NB4 (cell line): ENCODE results near the gene ITPK1.

Experiments used
- CTCF ChIP-seq: IDR thresholded peaks from one replicate; pipeline ENCODE4 v1.5.1; 2012; ENCODE audit warnings: low read depth, low read length
- POLR2A ChIP-seq: IDR thresholded peaks from 2 replicates; pipeline ENCODE4 v1.6.1; 2011; ENCODE audit warnings: mild to moderate bottlenecking; ENCODE audit not compliant: insufficient read length; ENCODE audit errors: extremely low read depth

DNA sequence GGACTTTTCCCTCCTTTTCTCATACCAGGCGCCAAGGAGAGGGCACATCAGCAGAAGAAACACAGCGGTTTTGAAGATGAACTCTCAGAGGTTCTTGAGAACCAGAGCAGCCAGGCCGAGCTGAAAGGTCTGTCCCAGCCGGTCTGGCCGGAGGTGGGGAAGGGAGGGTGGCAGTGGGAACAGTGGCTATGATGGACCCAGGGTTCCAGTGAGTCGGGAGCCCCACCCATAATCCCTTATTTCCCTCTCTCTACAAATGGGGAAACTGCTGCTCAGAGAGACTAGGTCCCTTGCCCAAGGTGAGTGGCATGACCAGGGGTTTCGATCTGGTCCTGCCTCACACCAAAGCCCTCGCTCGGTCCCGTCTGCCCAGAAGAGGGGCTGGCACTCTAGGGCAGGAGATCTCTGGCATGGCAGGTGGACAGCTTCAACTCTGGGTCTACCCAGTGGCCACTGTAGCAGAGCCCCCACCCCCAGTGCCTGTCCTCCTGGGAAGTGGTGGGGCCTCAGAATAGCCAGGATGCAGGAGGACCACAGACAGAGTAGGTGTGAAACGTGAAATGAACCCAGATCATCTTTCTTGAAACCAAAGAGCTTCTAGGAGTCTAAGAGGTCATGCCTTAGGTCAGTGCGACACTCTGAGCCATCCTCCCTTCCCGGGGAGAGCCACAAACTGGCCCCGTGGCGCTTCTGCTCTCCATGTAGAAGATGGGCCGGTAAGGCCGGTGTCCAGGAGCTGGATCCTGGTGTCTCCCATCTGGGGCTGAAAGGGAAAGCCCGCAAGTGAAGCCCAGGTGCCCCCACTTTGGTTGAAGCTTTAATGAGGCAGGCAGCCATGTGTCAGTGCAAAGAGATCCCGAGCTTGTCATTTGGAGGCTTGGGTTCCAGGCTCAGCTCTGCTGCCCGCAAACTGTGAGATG is 185.8 kb downstream of the ITPK1 start:
- TF ChIP-seq POLR2A (no peak), CTCF (no peak)
